RWPE1 (cell line): ENCODE data around the gene TMEM63C.

Source experiments
- CTCF ChIA-PET: fragments of 350-600 bp; sonication (Branson Sonifier 250); formaldehyde crosslinking; extraction: SDS; loops from one replicate; lab custom pipeline; 2021; lab: Yijun Ruan, JAX
- POLR2A ChIA-PET: fragments of 400-600 bp; formaldehyde crosslinking; extraction: SDS; loops from one replicate; lab custom pipeline; 2020; ENCODE audit warnings: antibody characterized with exemption; ENCODE audit not compliant: low non-redundant PET; lab: Yijun Ruan, JAX
- DNase-seq: peaks from one replicate; pipeline ENCODE4 v3.0.0; 2012; ENCODE audit warnings: low spot score
- H3K27ac ChIP-seq: fragments of 450-650 bp; 2 replicates; pipeline ENCODE4 v1.5.1; 2017
- TF ChIP-seq, protein P1 (sequence below): fragments of 450-650 bp; conservative IDR thresholded peaks from 2 replicates; pipeline ENCODE4 v1.5.1; 2017; ENCODE audit warnings: low read depth, mild to moderate bottlenecking

Gene TMEM63C

DNA sequence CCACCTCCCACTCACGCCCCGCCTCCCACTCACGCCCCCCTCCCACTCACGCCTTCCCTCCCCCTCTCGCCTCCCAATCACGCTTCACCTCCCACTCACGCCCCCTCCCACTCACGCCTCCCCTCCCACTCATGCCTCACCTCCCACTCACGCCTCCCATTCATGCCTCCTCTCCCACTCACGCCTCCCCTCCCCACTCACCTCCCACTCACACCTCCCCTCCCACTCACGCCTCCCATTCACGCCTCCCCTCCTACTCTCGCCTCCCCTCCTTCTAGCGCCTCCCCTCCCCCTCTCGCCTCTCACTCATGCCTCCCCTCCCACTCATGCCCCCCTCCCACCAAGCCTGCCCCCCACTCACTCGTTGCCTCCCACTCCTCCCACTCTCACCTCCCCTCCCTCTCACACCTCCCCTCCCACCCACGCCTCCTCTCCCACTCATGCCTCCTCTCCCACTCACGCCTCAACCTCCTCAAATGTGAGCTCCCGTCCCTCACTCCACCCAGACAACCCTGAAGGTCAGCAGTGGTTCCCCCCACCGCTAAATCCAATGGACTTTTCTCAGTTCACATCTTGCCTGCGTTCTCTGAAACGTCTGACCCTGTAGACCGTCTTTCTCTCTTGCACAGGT is 39.8 kb downstream of the TMEM63C start:
- DNase-seq, result no peak
- TF ChIP-seq, protein P1, sequence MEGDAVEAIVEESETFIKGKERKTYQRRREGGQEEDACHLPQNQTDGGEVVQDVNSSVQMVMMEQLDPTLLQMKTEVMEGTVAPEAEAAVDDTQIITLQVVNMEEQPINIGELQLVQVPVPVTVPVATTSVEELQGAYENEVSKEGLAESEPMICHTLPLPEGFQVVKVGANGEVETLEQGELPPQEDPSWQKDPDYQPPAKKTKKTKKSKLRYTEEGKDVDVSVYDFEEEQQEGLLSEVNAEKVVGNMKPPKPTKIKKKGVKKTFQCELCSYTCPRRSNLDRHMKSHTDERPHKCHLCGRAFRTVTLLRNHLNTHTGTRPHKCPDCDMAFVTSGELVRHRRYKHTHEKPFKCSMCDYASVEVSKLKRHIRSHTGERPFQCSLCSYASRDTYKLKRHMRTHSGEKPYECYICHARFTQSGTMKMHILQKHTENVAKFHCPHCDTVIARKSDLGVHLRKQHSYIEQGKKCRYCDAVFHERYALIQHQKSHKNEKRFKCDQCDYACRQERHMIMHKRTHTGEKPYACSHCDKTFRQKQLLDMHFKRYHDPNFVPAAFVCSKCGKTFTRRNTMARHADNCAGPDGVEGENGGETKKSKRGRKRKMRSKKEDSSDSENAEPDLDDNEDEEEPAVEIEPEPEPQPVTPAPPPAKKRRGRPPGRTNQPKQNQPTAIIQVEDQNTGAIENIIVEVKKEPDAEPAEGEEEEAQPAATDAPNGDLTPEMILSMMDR, result no peak
- POLR2A ChIA-PET, result no interaction called here
- CTCF ChIA-PET, result no interaction called here
- H3K27ac ChIP-seq, result no peak overlapping the region

DNA sequence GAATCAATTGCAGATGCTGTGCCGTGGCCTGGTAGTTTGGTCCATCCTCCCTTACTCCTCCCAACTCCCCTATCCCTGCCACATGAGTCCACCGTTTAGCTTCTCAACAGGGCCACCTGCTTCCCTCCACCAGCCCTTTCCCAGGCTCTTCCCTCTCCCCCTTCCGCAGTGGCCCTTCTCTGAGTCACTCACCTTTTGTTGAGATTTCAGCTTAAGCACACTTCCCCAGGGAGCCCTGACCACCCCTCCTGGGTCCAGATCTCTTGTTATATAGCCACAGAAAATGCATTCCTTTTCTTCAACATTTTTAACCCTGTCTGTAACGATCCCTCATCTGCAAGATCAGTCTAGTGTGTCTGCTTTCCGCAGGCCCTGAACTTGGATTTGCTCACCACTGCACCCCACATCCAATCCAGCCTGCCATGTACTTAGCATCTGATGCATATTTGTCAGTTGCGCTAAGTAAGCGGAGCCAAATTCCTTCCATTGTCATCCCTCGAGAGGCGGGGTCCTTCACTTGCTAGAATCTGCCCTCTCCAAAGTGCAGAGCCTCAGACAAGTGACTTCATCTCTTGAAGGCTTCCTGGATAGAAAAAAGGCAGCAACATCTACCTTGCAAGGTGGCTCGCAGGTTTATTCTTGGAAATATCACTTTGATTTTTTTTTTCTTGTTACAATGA is 41.1 kb downstream of the TMEM63C start:
- CTCF ChIA-PET, result interaction anchor here (0.6 kb wide), 1 partner anchor 71 kb away, joined by 3 read pairs; no protein-coding TSS in a partner anchor
- POLR2A ChIA-PET, result no interaction called here
- DNase-seq, result no peak
- no peak overlapping the region for H3K27ac ChIP-seq
- TF ChIP-seq, protein P1, result no peak

GRCh38 chr14:77224212-77224611 is 42.6 kb downstream of the TMEM63C start:
- DNase-seq, result no peak
- ChIA-PET POLR2A (no interaction called here), CTCF (interaction anchor here (0.7 kb wide), 2 partner anchors 53 to 81 kb away, joined by 3 to 9 read pairs; no protein-coding TSS in a partner anchor)
- H3K27ac ChIP-seq, result no peak overlapping the region
- TF ChIP-seq, protein P1, result no peak

DNA sequence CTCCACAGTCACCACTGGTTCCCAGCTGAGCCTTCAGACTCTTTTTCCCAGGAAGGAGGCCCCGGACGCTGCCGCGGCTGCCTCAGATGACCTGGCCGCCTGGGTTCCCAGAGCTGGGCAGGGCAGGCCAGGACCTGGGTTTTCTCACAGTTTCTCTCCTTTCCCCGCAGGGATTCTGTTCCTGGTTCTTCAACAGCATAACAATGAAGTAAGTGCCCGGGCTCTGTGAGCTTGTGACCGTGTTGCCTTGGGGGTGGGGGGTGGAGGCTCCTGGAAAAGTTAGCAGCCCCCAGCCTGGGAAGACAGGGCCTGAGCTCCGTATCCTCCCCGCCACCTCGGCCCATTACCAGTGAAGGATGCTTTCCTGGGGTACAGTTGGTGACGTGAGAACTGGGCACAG is 43.7 kb downstream of the TMEM63C start:
- POLR2A ChIA-PET, result no interaction called here
- no peak overlapping the region for H3K27ac ChIP-seq
- TF ChIP-seq, protein P1, result no peak
- DNase-seq, result no peak
- CTCF ChIA-PET, result no interaction called here

DNA sequence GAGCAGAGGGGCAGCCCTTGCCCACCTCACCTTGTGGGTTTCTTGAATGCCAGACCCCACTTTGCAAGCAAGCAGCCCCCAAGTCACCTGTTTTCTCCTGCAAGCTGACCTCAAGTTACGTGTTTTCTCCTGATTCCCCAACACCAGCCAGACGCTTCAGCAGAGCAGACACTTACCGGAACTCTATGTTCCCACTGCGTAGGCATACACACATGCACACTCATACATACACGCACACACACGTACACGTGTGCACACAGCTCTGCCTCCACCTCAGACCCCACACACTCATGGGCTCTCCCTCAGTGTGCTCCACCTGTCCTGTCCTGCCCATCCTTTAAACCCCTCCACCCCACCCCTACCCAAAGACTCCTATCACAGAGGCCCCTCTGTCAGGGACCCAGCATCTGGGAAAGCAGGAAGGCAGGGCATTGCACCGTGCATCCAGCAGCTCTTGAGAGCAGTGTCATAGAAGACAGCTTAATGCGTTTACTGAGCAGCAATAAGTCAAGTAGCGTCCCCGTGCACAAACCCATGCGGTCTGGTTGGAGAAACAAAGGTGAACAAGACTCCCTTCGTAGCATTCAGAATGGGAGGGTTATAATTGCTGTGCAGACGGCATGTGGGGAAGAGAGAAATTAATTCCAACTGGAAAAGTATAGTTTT is 44.4 kb downstream of the TMEM63C start:
- CTCF ChIA-PET, result no interaction called here
- TF ChIP-seq, protein P1, result no peak
- POLR2A ChIA-PET, result no interaction called here
- DNase-seq, result no peak
- no peak overlapping the region for H3K27ac ChIP-seq

- POLR2A ChIA-PET, result no interaction called here
- no peak for DNase-seq
- CTCF ChIA-PET, result no interaction called here
- TF ChIP-seq, protein P1, result no peak
- H3K27ac ChIP-seq, result no peak overlapping the region
These were observed 46.5 kb downstream of the TMEM63C start for GRCh38 chr14:77228056-77228455.
